Measurements from ENCODE around the gene CCND3. TPM values are rescaled to one million over a fixed set of nuclear protein-coding genes. Genes with fewer than 3 reads are reported as not detected.
"Not testable (repeated sequence)": the region's sequence is repeated elsewhere in the genome, so short reads cannot be mapped to it uniquely, and the experiment has no call there.

Gene CCND3
- total and polyA plus RNA-seq, 2 experiments from 2014 or later = 47.8 to 70.7 TPM

- no peak for DNase-seq
- in situ Hi-C loops (cut with MboI) = no loop called here
- no peak overlapping the region for H3K9ac ChIP-seq
- TF ChIP-seq EZH2 (IDR thresholded peaks at IDR 0.05; ENCODE audit: insufficient read depth, poor library complexity, severe bottlenecking) (no peak), EZH2phosphoT487 (IDR thresholded peaks at IDR 0.05; ENCODE audit: insufficient read depth, low read depth) (no peak)
- H3K4me3 ChIP-seq = no peak overlapping the region
- 71 to 75% methylated on average over 4 of the region's 4 CpGs for WGBS, 2 experiments (ENCODE audit: low coverage in 1 of 2, low lambda C conversion rate in 2 of 2, missing lambda C conversion rate in 2 of 2)
- no peak overlapping the region for H3K4me2 ChIP-seq (ENCODE audit: unreplicated experiment)
- no peaks in the 10 kb centered on the region for H3K9me2 ChIP-seq (ENCODE audit: insufficient read depth)
- H4K20me1 ChIP-seq (ENCODE audit: insufficient read depth) = no peaks in the 10 kb centered on the region
- no peaks in the 10 kb centered on the region for H3K9me3 ChIP-seq (ENCODE audit: low read depth)
- H3F3A ChIP-seq (ENCODE audit: insufficient read depth) = no peaks in the 10 kb centered on the region
- no peak overlapping the region for H2AFZ ChIP-seq
- H3K27me3 ChIP-seq (replicated peaks; ENCODE audit: insufficient read depth) = no peaks in the 10 kb centered on the region
- no peaks in the 10 kb centered on the region for H3K4me1 ChIP-seq (ENCODE audit: insufficient read depth)
- no peak overlapping the region for H3K27ac ChIP-seq
- no peaks in the 10 kb centered on the region for H3K36me3 ChIP-seq (ENCODE audit: low read depth)
- H3K79me2 ChIP-seq (ENCODE audit: insufficient read depth) = no peaks in the 10 kb centered on the region
Observed at GRCh38 chr6:41957117-41957516, 15.5 kb upstream of the CCND3 start.

DNA sequence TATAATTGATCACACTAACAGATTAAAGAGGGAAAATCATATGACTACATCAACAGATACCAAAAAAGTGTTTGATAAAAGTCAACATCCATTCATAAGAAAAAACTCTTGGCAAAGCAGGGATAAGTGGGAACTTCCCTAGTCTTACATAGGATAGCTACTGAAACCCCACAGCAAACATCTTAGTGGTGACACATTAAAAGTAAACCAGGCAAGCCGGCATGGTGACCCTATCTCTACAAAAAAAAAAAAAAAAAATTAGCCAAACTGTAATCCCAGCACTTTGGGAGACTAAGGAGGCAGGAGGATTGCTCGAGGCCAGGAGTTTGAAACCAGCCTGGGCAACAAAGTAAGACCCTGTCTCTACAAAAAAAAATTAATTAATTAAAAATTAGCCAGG lies 13.8 kb upstream of the CCND3 start:
- Histone ChIP-seq H3K27me3 (replicated peaks; ENCODE audit: insufficient read depth) (no peaks in the 10 kb centered on the region), H3K36me3 (ENCODE audit: low read depth) (no peaks in the 10 kb centered on the region), H3K27ac (no peak overlapping the region), H3K9ac (no peak overlapping the region), H3K9me2 (ENCODE audit: insufficient read depth) (no peaks in the 10 kb centered on the region), H3K4me3 (no peak overlapping the region), H3F3A (ENCODE audit: insufficient read depth) (no peaks in the 10 kb centered on the region), H3K79me2 (ENCODE audit: insufficient read depth) (no peaks in the 10 kb centered on the region), H3K9me3 (ENCODE audit: low read depth) (no peaks in the 10 kb centered on the region), H2AFZ (no peak overlapping the region), H4K20me1 (ENCODE audit: insufficient read depth) (no peaks in the 10 kb centered on the region), H3K4me2 (ENCODE audit: unreplicated experiment) (no peak overlapping the region), H3K4me1 (ENCODE audit: insufficient read depth) (no peaks in the 10 kb centered on the region)
- 75 to 78% methylated on average over 2 of the region's 2 CpGs for WGBS, 2 experiments (ENCODE audit: low coverage in 1 of 2, low lambda C conversion rate in 2 of 2, missing lambda C conversion rate in 2 of 2)
- DNase-seq = no peak
- no peak for TF ChIP-seq EZH2phosphoT487 (IDR thresholded peaks at IDR 0.05; ENCODE audit: insufficient read depth, low read depth)
- TF ChIP-seq EZH2 (IDR thresholded peaks at IDR 0.05; ENCODE audit: insufficient read depth, poor library complexity, severe bottlenecking) = no peak
- in situ Hi-C loops (cut with MboI) = no loop called here

GRCh38 chr6:41954668-41955067 lies 13.1 kb upstream of the CCND3 start:
- 94% methylated on average over 2 of the region's 2 CpGs for WGBS, 2 experiments (ENCODE audit: low coverage in 1 of 2, low lambda C conversion rate in 2 of 2, missing lambda C conversion rate in 2 of 2)
- Histone ChIP-seq H3F3A (ENCODE audit: insufficient read depth) (no peaks in the 10 kb centered on the region), H3K4me3 (no peak overlapping the region), H3K4me2 (ENCODE audit: unreplicated experiment) (no peak overlapping the region), H4K20me1 (ENCODE audit: insufficient read depth) (no peaks in the 10 kb centered on the region), H3K27ac (no peak overlapping the region), H2AFZ (no peak overlapping the region), H3K79me2 (ENCODE audit: insufficient read depth) (no peaks in the 10 kb centered on the region), H3K27me3 (replicated peaks; ENCODE audit: insufficient read depth) (no peaks in the 10 kb centered on the region), H3K36me3 (ENCODE audit: low read depth) (no peaks in the 10 kb centered on the region), H3K9me3 (ENCODE audit: low read depth) (no peaks in the 10 kb centered on the region), H3K9me2 (ENCODE audit: insufficient read depth) (no peaks in the 10 kb centered on the region), H3K9ac (no peak overlapping the region), H3K4me1 (ENCODE audit: insufficient read depth) (no peaks in the 10 kb centered on the region)
- in situ Hi-C loops (cut with MboI) = no loop called here
- no peak for TF ChIP-seq EZH2phosphoT487 (IDR thresholded peaks at IDR 0.05; ENCODE audit: insufficient read depth, low read depth)
- TF ChIP-seq EZH2 (IDR thresholded peaks at IDR 0.05; ENCODE audit: insufficient read depth, poor library complexity, severe bottlenecking) = no peak
- DNase-seq = no peak

GRCh38 chr6:41947581-41948220 lies 6.1 kb upstream of the CCND3 start:
- Histone ChIP-seq H3F3A (ENCODE audit: insufficient read depth) (0 out of 2 replicates have a peak, but pooled peaks cover 8% of the 10 kb centered on the region), H3K79me2 (ENCODE audit: insufficient read depth) (no peaks in the 10 kb centered on the region), H3K36me3 (ENCODE audit: low read depth) (no peaks in the 10 kb centered on the region), H3K9me2 (ENCODE audit: insufficient read depth) (no peaks in the 10 kb centered on the region), H4K20me1 (ENCODE audit: insufficient read depth) (no peaks in the 10 kb centered on the region), H3K9me3 (ENCODE audit: low read depth) (no peaks in the 10 kb centered on the region), H3K27me3 (replicated peaks; ENCODE audit: insufficient read depth) (no peaks in the 10 kb centered on the region), H3K4me2 (ENCODE audit: unreplicated experiment) (no peak overlapping the region), H3K4me3 (no peak overlapping the region), H2AFZ (no peak overlapping the region), H3K27ac (no peak overlapping the region), H3K4me1 (ENCODE audit: insufficient read depth) (peaks cover 1% of the 10 kb centered on the region; the same call in 1 of the 2 replicates), H3K9ac (no peak overlapping the region)
- 77 to 84% methylated on average over 10 of the region's 10 CpGs for WGBS, 2 experiments (ENCODE audit: low coverage in 1 of 2, low lambda C conversion rate in 2 of 2, missing lambda C conversion rate in 2 of 2)
- in situ Hi-C loops (cut with MboI) = no loop called here
- DNase-seq = no peak
- no peak for TF ChIP-seq EZH2 (IDR thresholded peaks at IDR 0.05; ENCODE audit: insufficient read depth, poor library complexity, severe bottlenecking)
- TF ChIP-seq EZH2phosphoT487 (IDR thresholded peaks at IDR 0.05; ENCODE audit: insufficient read depth, low read depth) = no peak

GRCh38 chr6:41943456-41943855 lies 1.8 kb upstream of the CCND3 start:
- in situ Hi-C loops (cut with MboI) = no loop called here
- Histone ChIP-seq H3K9me2 (ENCODE audit: insufficient read depth) (no peaks in the 10 kb centered on the region), H3K27me3 (replicated peaks; ENCODE audit: insufficient read depth) (no peaks in the 10 kb centered on the region), H3K4me2 (ENCODE audit: unreplicated experiment) (no peak overlapping the region), H3K9ac (no peak overlapping the region), H3K36me3 (ENCODE audit: low read depth) (no peaks in the 10 kb centered on the region), H4K20me1 (ENCODE audit: insufficient read depth) (no peaks in the 10 kb centered on the region), H3K79me2 (ENCODE audit: insufficient read depth) (peaks cover 30% of the 10 kb centered on the region), H3K27ac (no peak overlapping the region), H3F3A (ENCODE audit: insufficient read depth) (peaks cover 28% of the 10 kb centered on the region), H3K4me1 (ENCODE audit: insufficient read depth) (peaks cover 25% of the 10 kb centered on the region), H3K9me3 (ENCODE audit: low read depth) (no peaks in the 10 kb centered on the region), H3K4me3 (no peak overlapping the region), H2AFZ (no peak overlapping the region)
- no peak for TF ChIP-seq EZH2phosphoT487 (IDR thresholded peaks at IDR 0.05; ENCODE audit: insufficient read depth, low read depth)
- TF ChIP-seq EZH2 (IDR thresholded peaks at IDR 0.05; ENCODE audit: insufficient read depth, poor library complexity, severe bottlenecking) = no peak
- no peak for DNase-seq

GRCh38 chr6:41942882-41943281 lies 1.3 kb upstream of the CCND3 start:
- H3K4me2 ChIP-seq (ENCODE audit: unreplicated experiment) = peak overlapping the region; percentile 83
- peak overlapping the region; percentile 88; the same call in 1 of the 2 replicates for H2AFZ ChIP-seq
- H3K9ac ChIP-seq; H3K36me3 ChIP-seq (ENCODE audit: low read depth); H3K9me3 ChIP-seq (ENCODE audit: low read depth); DNase-seq; H3K9me2 ChIP-seq (ENCODE audit: insufficient read depth); H3K4me3 ChIP-seq; H3K27me3 ChIP-seq (replicated peaks; ENCODE audit: insufficient read depth); in situ Hi-C loops (cut with MboI); H4K20me1 ChIP-seq (ENCODE audit: insufficient read depth): not testable (repeated sequence)
- 89 to 91% methylated on average over 14 of the region's 14 CpGs for WGBS, 2 experiments (ENCODE audit: low coverage in 1 of 2, low lambda C conversion rate in 2 of 2, missing lambda C conversion rate in 2 of 2)
- peak overlapping the region; percentile 77; the same call in 1 of the 2 replicates for H3K27ac ChIP-seq
- H3K79me2 ChIP-seq (ENCODE audit: insufficient read depth) = peaks cover 36% of the 10 kb centered on the region
- peaks cover 28% of the 10 kb centered on the region for H3F3A ChIP-seq (ENCODE audit: insufficient read depth)
- H3K4me1 ChIP-seq (ENCODE audit: insufficient read depth) = peaks cover 31% of the 10 kb centered on the region

Measured in GM23248 (cell line).